Liver (tissue), 3 donors: ENCODE measurements around the gene PUS10.
"Not testable (repeated sequence)": the region's sequence is repeated elsewhere in the genome, so short reads cannot be mapped to it uniquely, and the experiment has no call there.

ENCODE experiments used
- FOXA1 ChIP-seq: IDR thresholded peaks from 2 replicates; pipeline ENCODE4 v1.6.1; 2016; ENCODE audit warnings: antibody characterized with exemption
- JUND ChIP-seq, 2 donors: IDR thresholded peaks; 2 replicates each; pipeline ENCODE4 v1.6.1; 2016; ENCODE audit warnings: antibody characterized with exemption in 2 of 2
- MAX ChIP-seq: IDR thresholded peaks from 2 replicates; pipeline ENCODE4 v1.6.1; 2016; ENCODE audit warnings: antibody characterized with exemption
- TAF1 ChIP-seq: conservative IDR thresholded peaks from 2 replicates; pipeline ENCODE4 v1.6.1; 2016; ENCODE audit warnings: antibody characterized with exemption, mild to moderate bottlenecking
- TF ChIP-seq, protein P1 (sequence below): fragments of 150-350 bp; IDR thresholded peaks from 2 replicates; pipeline ENCODE4 v1.5.1; 2017; ENCODE audit warnings: improper control_type of control experiment, low read depth, low read length; ENCODE audit not compliant: missing input control
- donor health status: healthy.
- donor health status: healthy.

DNA sequence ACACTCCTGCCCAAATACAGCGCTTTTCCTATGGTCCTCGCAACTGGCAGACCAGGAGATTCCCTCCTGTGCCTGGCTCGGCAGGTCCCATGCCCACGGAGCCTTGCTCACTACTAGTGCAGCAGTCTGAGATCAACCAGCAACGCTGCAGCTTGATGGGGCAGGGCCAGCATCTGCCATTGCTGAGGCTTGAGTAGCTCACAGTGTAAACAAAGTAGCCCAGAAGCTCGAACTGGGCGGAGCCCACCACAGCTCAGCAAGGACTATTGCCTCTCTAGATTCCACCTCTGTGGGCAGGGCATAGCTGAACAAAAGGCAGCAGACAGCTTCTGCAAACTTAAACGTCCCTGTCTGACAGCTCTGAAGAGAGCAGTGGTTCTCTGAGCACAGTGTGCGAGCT is 16.5 kb upstream of the PUS10 start:
- TF ChIP-seq, protein P1, sequence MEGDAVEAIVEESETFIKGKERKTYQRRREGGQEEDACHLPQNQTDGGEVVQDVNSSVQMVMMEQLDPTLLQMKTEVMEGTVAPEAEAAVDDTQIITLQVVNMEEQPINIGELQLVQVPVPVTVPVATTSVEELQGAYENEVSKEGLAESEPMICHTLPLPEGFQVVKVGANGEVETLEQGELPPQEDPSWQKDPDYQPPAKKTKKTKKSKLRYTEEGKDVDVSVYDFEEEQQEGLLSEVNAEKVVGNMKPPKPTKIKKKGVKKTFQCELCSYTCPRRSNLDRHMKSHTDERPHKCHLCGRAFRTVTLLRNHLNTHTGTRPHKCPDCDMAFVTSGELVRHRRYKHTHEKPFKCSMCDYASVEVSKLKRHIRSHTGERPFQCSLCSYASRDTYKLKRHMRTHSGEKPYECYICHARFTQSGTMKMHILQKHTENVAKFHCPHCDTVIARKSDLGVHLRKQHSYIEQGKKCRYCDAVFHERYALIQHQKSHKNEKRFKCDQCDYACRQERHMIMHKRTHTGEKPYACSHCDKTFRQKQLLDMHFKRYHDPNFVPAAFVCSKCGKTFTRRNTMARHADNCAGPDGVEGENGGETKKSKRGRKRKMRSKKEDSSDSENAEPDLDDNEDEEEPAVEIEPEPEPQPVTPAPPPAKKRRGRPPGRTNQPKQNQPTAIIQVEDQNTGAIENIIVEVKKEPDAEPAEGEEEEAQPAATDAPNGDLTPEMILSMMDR = not testable (repeated sequence)
- TF ChIP-seq FOXA1; MAX; TAF1; JUND (IDR thresholded peaks at IDR 0.05): not testable (repeated sequence)
